ENCODE results near the gene TPSAB1. TPM values are rescaled to one million over a fixed set of nuclear protein-coding genes. Genes with fewer than 3 reads are reported as not detected.

Gene TPSAB1
- total and polyA plus RNA-seq, 10 of the 15 experiments (the other 5 are each of a cell fraction or from before 2014, with no cell fraction given) = 0.06 TPM; not detected in 9

GRCh38 chr16:1272453-1273198 lies 32.1 kb downstream of the TPSAB1 start:
- Histone ChIP-seq H3K27ac (ENCODE audit: control insufficient read depth, insufficient read depth) (no peak overlapping the region), H3K9ac (ENCODE audit: control insufficient read depth, insufficient read depth, low read length) (no peak overlapping the region), H3K4me2 (ENCODE audit: control insufficient read depth, insufficient read depth) (no peak overlapping the region), H2AFZ (ENCODE audit: control insufficient read depth, low read depth, low read length) (no peak overlapping the region), H3K36me3 (ENCODE audit: control insufficient read depth in 2 of 2, insufficient read depth in 2 of 2, low read length in 1 of 2) (no peaks in the 10 kb centered on the region), H4K20me1 (ENCODE audit: control insufficient read depth, insufficient read depth) (no peaks in the 10 kb centered on the region), H3K4me3 (no peak overlapping the region), H3K4me1 (ENCODE audit: control insufficient read depth, insufficient read depth, low read length) (no peaks in the 10 kb centered on the region), H3K79me2 (ENCODE audit: control insufficient read depth, insufficient read depth, low read length) (no peaks in the 10 kb centered on the region), H3K9me3 (replicated peaks; ENCODE audit: control insufficient read depth, insufficient read depth, low read length) (no peaks in the 10 kb centered on the region), H3K27me3 (replicated peaks in 1 of 2; ENCODE audit: control insufficient read depth in 2 of 2, insufficient read depth in 2 of 2, low read length in 1 of 2) (no peaks in the 10 kb centered on the region)
- ChIA-PET CTCF (no interaction called here), SMC1A (ENCODE audit: uncharacterized antibody, unreplicated experiment) (no interaction called here), POLR2A (no interaction called here), RAD21 (ENCODE audit: unreplicated experiment) (no interaction called here)
- 6% methylated on average over 9 of the region's 9 CpGs for WGBS (ENCODE audit: insufficient coverage, insufficient replicate concordance, low lambda C conversion rate, missing lambda C conversion rate)
- ATAC-seq = no peak
- no peak for TF ChIP-seq PAX8 (IDR thresholded peaks at IDR 0.05)
- intact Hi-C loops (cut with micrococcal nuclease; ENCODE audit: unreplicated experiment) = no loop called here
- DNase-seq (ENCODE audit: low read depth, low spot score) = no peak
- no peak for FAIRE-seq
- in situ Hi-C loops (cut with MboI) = no loop called here
- no TSS peak for BruUV-seq (replicated peaks)

GRCh38 chr16:1273816-1274215 lies 33.3 kb downstream of the TPSAB1 start:
- H3K27ac ChIP-seq (ENCODE audit: control insufficient read depth, insufficient read depth) = no peak overlapping the region
- no peaks in the 10 kb centered on the region for H3K79me2 ChIP-seq (ENCODE audit: control insufficient read depth, insufficient read depth, low read length)
- TF ChIP-seq NFIC (IDR thresholded peaks at IDR 0.05; ENCODE audit: low read depth, low read length) (no peak), HDAC6 (IDR thresholded peaks at IDR 0.05; ENCODE audit: unreplicated experiment) (no peak), JUNB (IDR thresholded peaks at IDR 0.05) (no peak), POU2F2 (IDR thresholded peaks at IDR 0.05; ENCODE audit: borderline replicate concordance, low read depth, low read length) (no peak), ELK1 (IDR thresholded peaks at IDR 0.05; ENCODE audit: low read depth, low read length) (no peak), LARP7 (IDR thresholded peaks at IDR 0.05) (no peak), NFXL1 (IDR thresholded peaks at IDR 0.05; ENCODE audit: borderline replicate concordance) (no peak), ZNF207 (IDR thresholded peaks at IDR 0.05; ENCODE audit: borderline replicate concordance) (no peak), ZNF24 (IDR thresholded peaks at IDR 0.05) (no peak), MYC (IDR thresholded peaks at IDR 0.05; ENCODE audit: insufficient read depth, insufficient read length, insufficient replicate concordance, low read length, severe bottlenecking) (no peak), STAT3 (IDR thresholded peaks at IDR 0.05; ENCODE audit: low read depth, low read length) (no peak)
- ATAC-seq (no peak), DNase-seq (ENCODE audit: low read depth, low spot score) (no peak), FAIRE-seq (no peak)
- intact Hi-C loops (cut with micrococcal nuclease; ENCODE audit: unreplicated experiment) (no loop called here), in situ Hi-C loops (cut with MboI) (no loop called here)
- H3K36me3 ChIP-seq (ENCODE audit: control insufficient read depth in 2 of 2, insufficient read depth in 2 of 2, low read length in 1 of 2) = no peaks in the 10 kb centered on the region
- no peaks in the 10 kb centered on the region for H3K9me3 ChIP-seq (replicated peaks; ENCODE audit: control insufficient read depth, insufficient read depth, low read length)
- CTCF ChIA-PET = no interaction called here
- RAD21 ChIA-PET (ENCODE audit: unreplicated experiment) = no interaction called here
- H4K20me1 ChIP-seq (ENCODE audit: control insufficient read depth, insufficient read depth) = no peaks in the 10 kb centered on the region
- no peak overlapping the region for H3K4me2 ChIP-seq (ENCODE audit: control insufficient read depth, insufficient read depth)
- BruUV-seq (replicated peaks) = no TSS peak
- no peak overlapping the region for H2AFZ ChIP-seq (ENCODE audit: control insufficient read depth, low read depth, low read length)
- no peak overlapping the region for H3K9ac ChIP-seq (ENCODE audit: control insufficient read depth, insufficient read depth, low read length)
- WGBS (ENCODE audit: insufficient coverage, insufficient replicate concordance, low lambda C conversion rate, missing lambda C conversion rate) = 80% methylated on average over 15 of the region's 15 CpGs
- no peaks in the 10 kb centered on the region for H3K4me1 ChIP-seq (ENCODE audit: control insufficient read depth, insufficient read depth, low read length)
- no peaks in the 10 kb centered on the region; a peak in 1 of 4 replicates for H3K27me3 ChIP-seq (replicated peaks in 1 of 2; ENCODE audit: control insufficient read depth in 2 of 2, insufficient read depth in 2 of 2, low read length in 1 of 2)
- H3K4me3 ChIP-seq = no peak overlapping the region
- SMC1A ChIA-PET (ENCODE audit: uncharacterized antibody, unreplicated experiment) = no interaction called here
- POLR2A ChIA-PET = no interaction called here

All from GM12878 (cell line).